ENCODE data around the gene SORL1. TPM values are rescaled to one million over a fixed set of nuclear protein-coding genes. Genes with fewer than 3 reads are reported as not detected.

The SORL1 gene
- total RNA-seq, 1 donor from 2014 or later = 39.0 TPM

DNA sequence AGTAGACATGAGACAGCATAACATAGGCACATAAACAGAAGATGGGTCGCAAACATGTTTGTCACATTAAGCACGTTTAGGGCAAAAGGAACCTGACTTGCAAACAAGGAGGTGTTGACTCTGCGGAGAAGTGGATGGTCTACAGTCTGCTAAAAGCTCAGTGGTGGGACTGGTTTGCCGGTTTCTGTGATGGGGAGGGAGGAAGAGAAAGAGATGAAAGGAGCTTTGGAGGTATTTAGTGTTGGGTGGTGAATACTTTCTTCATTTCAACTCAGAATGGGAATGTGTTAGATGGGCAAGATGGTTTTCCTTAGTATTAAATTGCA lies 192.0 kb downstream of the SORL1 start:
- Mint-ChIP-seq H3K27me3 (peaks cover 18% of the 10 kb centered on the region), H3K4me3 (no peak overlapping the region), H3K4me1 (ENCODE audit: unreplicated experiment) (no peaks in the 10 kb centered on the region), H3K36me3 (no peaks in the 10 kb centered on the region), H3K9me3 (no peaks in the 10 kb centered on the region), H3K27ac (no peak overlapping the region)
- no peak for TF ChIP-seq CTCF (conservative IDR thresholded peaks at IDR 0.05)
- DNase-seq (ENCODE audit: extremely low spot score, unreplicated experiment) = no peak

GRCh38 chr11:121645001-121645400 lies 192.9 kb downstream of the SORL1 start:
- DNase-seq (ENCODE audit: extremely low spot score, unreplicated experiment) = no peak
- no peak for TF ChIP-seq CTCF (conservative IDR thresholded peaks at IDR 0.05)
- Mint-ChIP-seq H3K27ac (no peak overlapping the region), H3K9me3 (no peaks in the 10 kb centered on the region), H3K4me3 (no peak overlapping the region), H3K36me3 (no peaks in the 10 kb centered on the region), H3K27me3 (peaks cover 24% of the 10 kb centered on the region), H3K4me1 (ENCODE audit: unreplicated experiment) (peaks cover 6% of the 10 kb centered on the region)

DNA sequence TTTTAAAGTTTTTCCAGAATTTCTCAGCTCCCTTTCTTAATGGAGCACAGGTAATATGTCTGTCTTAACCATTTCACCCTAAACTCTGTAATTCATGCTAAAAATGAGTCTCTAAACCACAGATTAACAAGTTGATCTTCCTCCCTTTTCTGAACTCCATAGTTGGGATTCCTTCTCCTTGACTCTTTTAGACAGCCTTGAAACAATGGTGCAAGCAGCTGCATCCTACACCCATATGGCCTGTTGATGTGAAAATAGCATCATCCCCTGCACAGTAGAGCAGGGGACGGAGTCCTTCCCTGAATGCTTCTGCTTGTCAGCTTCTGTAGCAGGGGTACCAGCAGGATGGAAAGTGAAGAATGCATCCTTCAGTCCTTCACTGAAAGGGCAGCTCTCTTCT lies 193.5 kb downstream of the SORL1 start:
- no peak for TF ChIP-seq CTCF (conservative IDR thresholded peaks at IDR 0.05)
- peaks cover 11% of the 10 kb centered on the region for H3K4me1 Mint-ChIP-seq (ENCODE audit: unreplicated experiment)
- DNase-seq (ENCODE audit: extremely low spot score, unreplicated experiment) = no peak
- no peak overlapping the region for H3K4me3 Mint-ChIP-seq
- peaks cover 27% of the 10 kb centered on the region for H3K27me3 Mint-ChIP-seq
- no peaks in the 10 kb centered on the region for H3K9me3 Mint-ChIP-seq
- no peaks in the 10 kb centered on the region for H3K36me3 Mint-ChIP-seq
- no peak overlapping the region for H3K27ac Mint-ChIP-seq

GRCh38 chr11:121648306-121648705 lies 196.2 kb downstream of the SORL1 start:
- H3K4me3 Mint-ChIP-seq = no peak overlapping the region

DNA sequence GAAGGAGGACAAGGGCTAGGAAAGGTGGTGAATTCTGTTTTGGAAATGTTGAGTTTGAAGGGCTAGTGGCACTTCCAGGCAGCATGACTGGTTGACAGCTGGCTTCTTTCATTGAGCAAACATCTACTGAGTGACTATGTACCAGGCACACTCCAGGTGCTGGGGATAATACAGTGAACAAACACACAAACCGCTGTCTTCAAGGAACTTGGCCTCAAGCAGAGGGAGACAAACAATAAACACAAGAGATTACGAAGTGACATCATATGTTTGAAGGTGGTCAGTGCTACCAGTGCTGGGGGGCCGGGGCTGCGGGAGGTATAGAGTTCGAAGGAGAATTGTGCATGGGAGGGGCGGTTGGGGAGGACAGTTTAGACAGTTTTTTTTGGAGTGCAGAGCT lies 197.7 kb downstream of the SORL1 start:
- DNase-seq (ENCODE audit: extremely low spot score, unreplicated experiment) = no peak
- peaks cover 16% of the 10 kb centered on the region for H3K27me3 Mint-ChIP-seq
- no peaks in the 10 kb centered on the region for H3K9me3 Mint-ChIP-seq
- TF ChIP-seq CTCF (conservative IDR thresholded peaks at IDR 0.05) = no peak
- no peaks in the 10 kb centered on the region for H3K36me3 Mint-ChIP-seq
- H3K4me1 Mint-ChIP-seq (ENCODE audit: unreplicated experiment) = peaks cover 34% of the 10 kb centered on the region
- no peak overlapping the region for H3K4me3 Mint-ChIP-seq
- H3K27ac Mint-ChIP-seq = no peak overlapping the region

More at GRCh38 chr11:121648306-121648705, 196.2 kb downstream of the SORL1 start:
- no peak overlapping the region for H3K27ac Mint-ChIP-seq
- no peaks in the 10 kb centered on the region for H3K36me3 Mint-ChIP-seq
- H3K9me3 Mint-ChIP-seq = no peaks in the 10 kb centered on the region
- H3K27me3 Mint-ChIP-seq = peaks cover 15% of the 10 kb centered on the region
- peaks cover 19% of the 10 kb centered on the region for H3K4me1 Mint-ChIP-seq (ENCODE audit: unreplicated experiment)
- peak; percentile 46 for TF ChIP-seq CTCF (conservative IDR thresholded peaks at IDR 0.05)
- DNase-seq (ENCODE audit: extremely low spot score, unreplicated experiment) = no peak
